ENCODE results near the gene PGR. TPM values are rescaled to one million over a fixed set of nuclear protein-coding genes. Genes with fewer than 3 reads are reported as not detected.
A peak's percentile ranks its signal among the peaks of the same experiment; 100 is the strongest.

PGR gene
- 1 to 10 TPM; 2.0 to 2.2 TPM for total RNA-seq
- 1 to 10 TPM; 4.0 to 6.3 (median 5.1) TPM for polyA plus RNA-seq (ENCODE audit: insufficient read length in 6 of 6)
- long read RNA-seq, donor 1, result 0 reads
- long read RNA-seq, donor 2, result 0 reads
- long read RNA-seq, donor 3, full-length matches to known transcripts, result 1 of 1 reads
- long read RNA-seq, donor 3, partial matches to known transcripts, result 0 of 1 reads
- long read RNA-seq, donor 3, other reads (novel, unspliced or antisense), result 0 of 1 reads
- long read RNA-seq, donor 4, result 0 reads
- long read RNA-seq, donor 5, result 0 reads
- long read RNA-seq, donor 6, result 0 reads
- long read RNA-seq, donor 7, result 0 reads
- long read RNA-seq, donor 8, result 0 reads
- long read RNA-seq, donor 9, result 0 reads
- long read RNA-seq, donor 10, result 0 reads
- long read RNA-seq, donor 11, result 0 reads
- long read RNA-seq, donor 12, full-length matches to known transcripts, result 2 of 2 reads
- long read RNA-seq, donor 12, partial matches to known transcripts, result 0 of 2 reads
- long read RNA-seq, donor 12, other reads (novel, unspliced or antisense), result 0 of 2 reads

- no peak for TF ChIP-seq CTCF (IDR thresholded peaks at IDR 0.05)
- DNase-seq (peak in 3 of 4 donors; percentile 30 to 61 (median 48)), ATAC-seq (peak; percentile 65)
These were observed at the start of gene PGR for GRCh38 chr11:101129203-101129943. Gene PGR (minus strand): TSS chr11:101129813. CDS start chr11:101129070, 743 bp downstream.

GRCh38 chr11:101176381-101176780 lies 46.8 kb upstream of the PGR start:
- H3K27ac ChIP-seq, result no peak overlapping the region
- no peaks in the 10 kb centered on the region for H3K36me3 ChIP-seq
- no peak for ATAC-seq
- DNase-seq, result no peak
- intact Hi-C loops (cut with DNase I), result no loop called here
- H3K27me3 ChIP-seq, result no peaks in the 10 kb centered on the region
- no peaks in the 10 kb centered on the region for H3K9me3 ChIP-seq
- TF ChIP-seq CTCF (IDR thresholded peaks at IDR 0.05), result no peak
- no peak overlapping the region for H3K4me3 ChIP-seq
- H3K4me1 ChIP-seq, result no peaks in the 10 kb centered on the region

More at GRCh38 chr11:101129203-101129943, at the start of gene PGR:
- Histone ChIP-seq H3K27me3 (peaks cover 39 to 67% of the 10 kb centered on the region in 2 donors), H3K27ac (no peak within 1 kb of the TSS), H3K36me3 (no peaks in the 10 kb centered on the region), H3K4me1 (peaks cover 0 to 7% of the 10 kb centered on the region in 2 donors), H3K9me3 (no peaks in the 10 kb centered on the region), H3K4me3 (peak within 1 kb of the TSS; percentile 37 to 43)
- intact Hi-C loops (cut with DNase I), result no loop called here

GRCh38 chr11:101169944-101170343 lies 40.3 kb upstream of the PGR start:
- Histone ChIP-seq H3K4me3 (no peak overlapping the region), H3K36me3 (no peaks in the 10 kb centered on the region), H3K27ac (no peak overlapping the region), H3K27me3 (no peaks in the 10 kb centered on the region), H3K4me1 (no peaks in the 10 kb centered on the region), H3K9me3 (peaks cover 0 to 4% of the 10 kb centered on the region in 2 donors)
- no peak for DNase-seq
- no peak for TF ChIP-seq CTCF (IDR thresholded peaks at IDR 0.05)
- no peak for ATAC-seq
- intact Hi-C loops (cut with DNase I), result no loop called here

- Histone ChIP-seq H3K27ac (no peak overlapping the region), H3K4me3 (no peak overlapping the region), H3K4me1 (no peaks in the 10 kb centered on the region), H3K27me3 (no peaks in the 10 kb centered on the region), H3K9me3 (peaks cover 0 to 8% of the 10 kb centered on the region in 2 donors), H3K36me3 (no peaks in the 10 kb centered on the region)
- TF ChIP-seq CTCF (IDR thresholded peaks at IDR 0.05), result no peak
- no peak for ATAC-seq
- no peak for DNase-seq
- intact Hi-C loops (cut with DNase I), result no loop called here
These were observed 36.4 kb upstream of the PGR start for GRCh38 chr11:101166038-101166437.

- no peak for TF ChIP-seq CTCF (IDR thresholded peaks at IDR 0.05)
- ATAC-seq (no peak), DNase-seq (no peak)
- intact Hi-C loops (cut with DNase I), result no loop called here
- H3K9me3 ChIP-seq, result peaks cover 0 to 15% of the 10 kb centered on the region in 2 donors
- H3K27ac ChIP-seq, result no peak overlapping the region
- no peaks in the 10 kb centered on the region for H3K27me3 ChIP-seq
- no peak overlapping the region for H3K4me3 ChIP-seq
- H3K36me3 ChIP-seq, result no peaks in the 10 kb centered on the region
- no peaks in the 10 kb centered on the region for H3K4me1 ChIP-seq
These were observed 28.5 kb upstream of the PGR start for GRCh38 chr11:101158119-101158518.

All from left lung (tissue), 14 donors.